Measurements from ENCODE around the gene DKKL1.

DNA sequence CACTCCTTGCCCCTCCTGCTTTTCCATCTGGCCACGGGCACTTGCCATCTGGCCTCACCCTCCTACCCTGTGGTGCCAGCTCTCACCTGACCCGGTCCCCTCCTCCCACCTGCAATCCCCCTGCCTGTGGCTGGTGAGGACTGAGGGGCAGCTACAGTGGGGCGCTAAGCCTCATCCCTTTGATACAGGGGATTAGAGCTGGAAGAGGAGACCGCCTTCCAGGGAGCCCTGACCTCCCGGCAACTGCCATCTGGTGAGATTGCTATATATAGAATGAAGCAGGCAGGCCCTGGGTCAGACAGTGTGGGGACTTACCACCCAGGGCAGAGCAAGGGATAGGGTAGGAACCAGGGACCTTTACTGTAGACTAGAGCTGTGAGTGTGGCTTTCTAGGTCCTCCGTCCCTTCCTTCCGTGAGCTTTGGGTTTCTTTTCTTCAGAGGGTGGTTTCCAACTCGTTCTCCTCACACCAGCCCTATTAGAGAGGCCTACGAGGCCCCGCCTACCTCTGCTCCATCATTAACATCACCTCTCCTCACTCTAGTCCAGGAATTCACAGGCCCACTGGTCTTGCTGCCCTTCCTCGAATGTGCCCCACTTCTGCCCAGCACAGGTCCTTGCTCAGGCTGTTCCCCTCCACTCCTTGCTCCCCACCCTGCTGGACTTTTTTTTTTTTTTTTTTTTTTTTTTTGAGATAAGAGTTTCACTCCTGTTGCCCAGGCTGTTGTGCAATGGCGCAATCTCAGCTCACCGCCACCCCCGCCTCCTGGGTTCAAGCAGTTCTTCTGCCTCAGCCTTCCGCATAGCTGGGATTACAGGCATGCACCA lies 32.1 kb downstream of the DKKL1 start:
- TF ChIP-seq, protein P1, sequence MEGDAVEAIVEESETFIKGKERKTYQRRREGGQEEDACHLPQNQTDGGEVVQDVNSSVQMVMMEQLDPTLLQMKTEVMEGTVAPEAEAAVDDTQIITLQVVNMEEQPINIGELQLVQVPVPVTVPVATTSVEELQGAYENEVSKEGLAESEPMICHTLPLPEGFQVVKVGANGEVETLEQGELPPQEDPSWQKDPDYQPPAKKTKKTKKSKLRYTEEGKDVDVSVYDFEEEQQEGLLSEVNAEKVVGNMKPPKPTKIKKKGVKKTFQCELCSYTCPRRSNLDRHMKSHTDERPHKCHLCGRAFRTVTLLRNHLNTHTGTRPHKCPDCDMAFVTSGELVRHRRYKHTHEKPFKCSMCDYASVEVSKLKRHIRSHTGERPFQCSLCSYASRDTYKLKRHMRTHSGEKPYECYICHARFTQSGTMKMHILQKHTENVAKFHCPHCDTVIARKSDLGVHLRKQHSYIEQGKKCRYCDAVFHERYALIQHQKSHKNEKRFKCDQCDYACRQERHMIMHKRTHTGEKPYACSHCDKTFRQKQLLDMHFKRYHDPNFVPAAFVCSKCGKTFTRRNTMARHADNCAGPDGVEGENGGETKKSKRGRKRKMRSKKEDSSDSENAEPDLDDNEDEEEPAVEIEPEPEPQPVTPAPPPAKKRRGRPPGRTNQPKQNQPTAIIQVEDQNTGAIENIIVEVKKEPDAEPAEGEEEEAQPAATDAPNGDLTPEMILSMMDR (IDR thresholded peaks at IDR 0.05) = no peak
- no peak for TF ChIP-seq REST (IDR thresholded peaks at IDR 0.05; ENCODE audit: insufficient read depth in 1 of 2, low read depth in 2 of 2, low read length in 1 of 2)
- TF ChIP-seq TCF7L2 (IDR thresholded peaks at IDR 0.05; ENCODE audit: low read depth, low read length) = no peak
- TF ChIP-seq POLR2AphosphoS5 (IDR thresholded peaks at IDR 0.05; ENCODE audit: low read depth, low read length) = no peak

Measured in Panc1 (cell line).